ENCODE results near the gene TIMP1. TPM values are rescaled to one million over a fixed set of nuclear protein-coding genes. Genes with fewer than 3 reads are reported as not detected.

Gene TIMP1
- total RNA-seq, 1 donor from 2014 or later, result 123 TPM

- intact Hi-C loops (cut with micrococcal nuclease), result no loop called here
Measured at GRCh38 chrX:47632666-47633065, 50.4 kb downstream of the TIMP1 start.

- intact Hi-C loops (cut with micrococcal nuclease), result no loop called here
Measured at GRCh38 chrX:47633689-47634590, 51.7 kb downstream of the TIMP1 start.

DNA sequence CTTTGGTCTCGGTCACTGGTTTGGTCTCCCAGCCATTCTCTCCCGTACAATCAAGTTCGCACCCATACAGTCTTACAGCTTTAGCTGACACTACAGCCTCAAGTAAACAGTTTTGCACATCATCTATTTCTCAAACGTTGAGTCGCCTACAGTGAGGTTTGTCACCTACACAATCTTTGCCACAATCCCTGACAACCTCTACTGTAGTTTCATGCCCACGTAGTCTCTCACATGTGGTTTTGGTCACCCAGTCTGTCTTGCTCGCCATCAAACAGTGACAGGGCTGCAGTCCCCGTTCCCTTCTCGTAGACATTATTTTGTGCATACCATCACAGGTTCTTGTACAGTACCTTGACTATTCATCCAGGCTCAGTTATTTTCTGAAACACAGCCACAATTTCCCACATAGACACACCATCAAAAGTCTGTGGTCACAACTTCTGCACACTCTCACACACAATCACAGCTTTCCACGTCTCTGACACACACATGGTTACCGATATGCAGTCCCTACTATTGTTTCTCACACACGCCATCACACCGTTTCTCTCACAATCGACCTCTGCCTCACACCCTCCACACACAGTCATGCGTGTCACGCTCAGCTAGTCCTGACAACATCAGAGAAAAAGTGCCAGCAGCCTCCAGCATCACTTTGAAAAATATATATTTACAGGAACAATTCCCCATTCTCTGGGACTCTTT is 52.8 kb downstream of the TIMP1 start:
- intact Hi-C loops (cut with micrococcal nuclease), result no loop called here

Other genes with a start within 250 kb of the TIMP1 start
- gene ZNF157, start 211.9 kb upstream of the TIMP1 start, total RNA-seq, result 0.15 and 0.20 TPM in 2 replicates
- 10.9 and 14.5 TPM in 2 replicates for gene ZNF41, start 99.2 kb upstream of the TIMP1 start, total RNA-seq
- gene ARAF, start 21.2 kb upstream of the TIMP1 start, total RNA-seq, result 93.8 and 97.1 TPM in 2 replicates
- 0.17 and 1.1 TPM in 2 replicates for gene SYN1, start 37.4 kb downstream of the TIMP1 start, total RNA-seq
- 25.2 and 26.9 TPM in 2 replicates for gene CFP, start 47.5 kb downstream of the TIMP1 start, total RNA-seq
- gene ELK1, start 68.1 kb downstream of the TIMP1 start, total RNA-seq, result 63.3 and 68.5 TPM in 2 replicates
- 142 and 157 TPM in 2 replicates for gene UXT, start 76.7 kb downstream of the TIMP1 start, total RNA-seq